DND-41 (cell line): ENCODE data around the gene SDCCAG8.

ENCODE experiments used
- ATAC-seq: fragments of 200-7000 bp; cut with Tn5 transposase; 3 replicates; pipeline ENCODE4 v1.9.1; 2021; ENCODE audit warnings: low read depth; ENCODE audit not compliant: insufficient read depth
- DNase-seq: peaks from one replicate; pipeline ENCODE4 v3.0.0-alpha.2; 2020
- H2AFZ ChIP-seq: 2 replicates; pipeline ENCODE4 v1.6.0; 2012; ENCODE audit warnings: low read depth, low read length
- H3K27ac ChIP-seq: 2 replicates; pipeline ENCODE4 v1.5.1; 2012; ENCODE audit warnings: low read length, inconsistent platforms
- H3K27me3 ChIP-seq: fragments of 200-600 bp; sonication (generic); 2 replicates; pipeline ENCODE4 v1.6.0; 2012; ENCODE audit warnings: low read length, mild to moderate bottlenecking, inconsistent platforms; ENCODE audit not compliant: insufficient read depth, poor library complexity
- H3K36me3 ChIP-seq: 2 replicates; pipeline ENCODE4 v1.5.1; 2012; ENCODE audit warnings: low read length, inconsistent platforms; ENCODE audit not compliant: insufficient read depth
- H3K4me1 ChIP-seq: 2 replicates; pipeline ENCODE4 v1.5.1; 2012; ENCODE audit warnings: mild to moderate bottlenecking, low read length; ENCODE audit not compliant: insufficient read depth
- H3K4me2 ChIP-seq: 2 replicates; pipeline ENCODE4 v1.6.0; 2012; ENCODE audit warnings: mild to moderate bottlenecking, moderate library complexity, low read length, inconsistent platforms; ENCODE audit not compliant: insufficient read depth
- H3K4me3 ChIP-seq, 2 experiments: fragments of 200-600 bp in 1 of 2; shearing (Covaris generic) in 1 of 2; 2 replicates each; pipeline ENCODE4 v1.5.1; 2012 to 2016; ENCODE audit warnings: inconsistent platforms in 2 of 2, low read length in 2 of 2, mild to moderate bottlenecking in 2 of 2, low read depth in 1 of 2, moderate library complexity in 1 of 2
- H3K79me2 ChIP-seq: 2 replicates; pipeline ENCODE4 v1.6.0; 2012; ENCODE audit warnings: low read length, inconsistent platforms; ENCODE audit not compliant: insufficient read depth
- H3K9ac ChIP-seq: 2 replicates; pipeline ENCODE4 v1.6.0; 2012; ENCODE audit warnings: low read depth, mild to moderate bottlenecking, inconsistent platforms, low read length, moderate library complexity
- H3K9me3 ChIP-seq: 2 replicates; pipeline ENCODE4 v1.5.1; 2012; ENCODE audit warnings: low read length, moderate library complexity, mild to moderate bottlenecking, inconsistent platforms; ENCODE audit not compliant: insufficient read depth, severe bottlenecking
- H4K20me1 ChIP-seq: 2 replicates; pipeline ENCODE4 v1.6.0; 2012; ENCODE audit warnings: low read length; ENCODE audit not compliant: insufficient read depth
- EZH2 ChIP-seq: IDR thresholded peaks from 3 replicates; pipeline ENCODE4 v1.6.1; 2012; ENCODE audit warnings: borderline replicate concordance, low read depth, mild to moderate bottlenecking, moderate library complexity, low read length, inconsistent platforms; ENCODE audit not compliant: severe bottlenecking
- TF ChIP-seq, protein P1 (sequence below): IDR thresholded peaks from 2 replicates; pipeline ENCODE4 v1.5.1; 2012; ENCODE audit warnings: borderline replicate concordance, low read length, moderate library complexity, mild to moderate bottlenecking; ENCODE audit not compliant: poor library complexity, severe bottlenecking; ENCODE audit errors: extremely low read depth

SDCCAG8 gene

DNA sequence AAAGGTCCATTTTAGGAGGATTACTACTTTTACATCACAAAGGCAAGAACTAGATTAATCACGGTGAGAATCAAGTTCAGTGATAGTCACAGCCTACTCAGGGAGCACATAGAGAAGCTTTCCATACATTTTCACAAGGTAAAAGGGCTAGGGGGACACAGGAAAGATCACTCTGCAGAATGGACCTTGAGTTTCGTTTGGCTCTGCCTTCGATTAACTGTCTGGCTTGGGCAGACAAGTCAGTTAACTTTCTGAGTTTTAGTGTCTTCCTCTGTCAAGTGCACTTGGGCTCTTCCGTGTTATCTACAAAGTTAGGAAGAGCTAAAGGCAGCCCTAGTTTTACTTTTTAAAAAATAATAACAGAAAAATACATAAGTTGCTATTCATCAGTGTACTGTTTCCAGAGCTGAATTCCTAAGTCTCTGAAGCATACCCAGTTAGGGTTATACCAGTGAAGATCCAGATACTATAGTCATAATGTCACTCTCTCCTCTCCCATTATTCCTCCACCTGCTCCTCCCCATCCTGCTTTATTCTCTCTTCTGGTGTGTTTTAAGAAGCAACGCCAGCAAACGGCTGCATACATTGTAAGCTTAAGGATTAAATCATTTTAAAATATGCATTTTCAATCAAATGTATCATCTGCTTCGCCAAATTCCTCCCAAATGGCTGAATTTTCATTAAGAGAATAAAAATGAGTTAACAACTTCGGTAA, 2.5 kb upstream of the SDCCAG8 start:
- TF ChIP-seq, protein P1, sequence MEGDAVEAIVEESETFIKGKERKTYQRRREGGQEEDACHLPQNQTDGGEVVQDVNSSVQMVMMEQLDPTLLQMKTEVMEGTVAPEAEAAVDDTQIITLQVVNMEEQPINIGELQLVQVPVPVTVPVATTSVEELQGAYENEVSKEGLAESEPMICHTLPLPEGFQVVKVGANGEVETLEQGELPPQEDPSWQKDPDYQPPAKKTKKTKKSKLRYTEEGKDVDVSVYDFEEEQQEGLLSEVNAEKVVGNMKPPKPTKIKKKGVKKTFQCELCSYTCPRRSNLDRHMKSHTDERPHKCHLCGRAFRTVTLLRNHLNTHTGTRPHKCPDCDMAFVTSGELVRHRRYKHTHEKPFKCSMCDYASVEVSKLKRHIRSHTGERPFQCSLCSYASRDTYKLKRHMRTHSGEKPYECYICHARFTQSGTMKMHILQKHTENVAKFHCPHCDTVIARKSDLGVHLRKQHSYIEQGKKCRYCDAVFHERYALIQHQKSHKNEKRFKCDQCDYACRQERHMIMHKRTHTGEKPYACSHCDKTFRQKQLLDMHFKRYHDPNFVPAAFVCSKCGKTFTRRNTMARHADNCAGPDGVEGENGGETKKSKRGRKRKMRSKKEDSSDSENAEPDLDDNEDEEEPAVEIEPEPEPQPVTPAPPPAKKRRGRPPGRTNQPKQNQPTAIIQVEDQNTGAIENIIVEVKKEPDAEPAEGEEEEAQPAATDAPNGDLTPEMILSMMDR, result no peak
- no peak for TF ChIP-seq EZH2
- Histone ChIP-seq H3K27me3 (no peaks in the 10 kb centered on the region), H3K36me3 (no peaks in the 10 kb centered on the region), H3K9me3 (no peaks in the 10 kb centered on the region), H3K4me2 (peak overlapping the region; percentile 73), H3K9ac (peak overlapping the region; percentile 83), H4K20me1 (peaks cover 17% of the 10 kb centered on the region), H3K4me3 (peak overlapping the region; percentile 41 to 70; a peak in 3 of 4 replicates), H3K27ac (peak overlapping the region; percentile 98), H2AFZ (no peak overlapping the region), H3K79me2 (peaks cover 96% of the 10 kb centered on the region), H3K4me1 (peaks cover 33% of the 10 kb centered on the region)
- ATAC-seq (no peak), DNase-seq (no peak)

- TF ChIP-seq, protein P1, result no peak
- TF ChIP-seq EZH2, result no peak
- H2AFZ ChIP-seq, result peak overlapping the region; percentile 87; the same call in 1 of the 2 replicates
- peaks cover 96% of the 10 kb centered on the region for H3K79me2 ChIP-seq
- H4K20me1 ChIP-seq, result peaks cover 12% of the 10 kb centered on the region
- peak overlapping the region; percentile 73 for H3K4me2 ChIP-seq
- DNase-seq, result no peak
- H3K27me3 ChIP-seq, result no peaks in the 10 kb centered on the region
- no peak for ATAC-seq
- peak overlapping the region; percentile 83 for H3K9ac ChIP-seq
- no peaks in the 10 kb centered on the region for H3K9me3 ChIP-seq
- H3K4me3 ChIP-seq, result peak overlapping the region; percentile 41 to 70
- no peaks in the 10 kb centered on the region for H3K36me3 ChIP-seq
- H3K4me1 ChIP-seq, result peaks cover 36% of the 10 kb centered on the region
- H3K27ac ChIP-seq, result peak overlapping the region; percentile 98
Observed at GRCh38 chr1:243253926-243254232, 2.0 kb upstream of the SDCCAG8 start.

DNA sequence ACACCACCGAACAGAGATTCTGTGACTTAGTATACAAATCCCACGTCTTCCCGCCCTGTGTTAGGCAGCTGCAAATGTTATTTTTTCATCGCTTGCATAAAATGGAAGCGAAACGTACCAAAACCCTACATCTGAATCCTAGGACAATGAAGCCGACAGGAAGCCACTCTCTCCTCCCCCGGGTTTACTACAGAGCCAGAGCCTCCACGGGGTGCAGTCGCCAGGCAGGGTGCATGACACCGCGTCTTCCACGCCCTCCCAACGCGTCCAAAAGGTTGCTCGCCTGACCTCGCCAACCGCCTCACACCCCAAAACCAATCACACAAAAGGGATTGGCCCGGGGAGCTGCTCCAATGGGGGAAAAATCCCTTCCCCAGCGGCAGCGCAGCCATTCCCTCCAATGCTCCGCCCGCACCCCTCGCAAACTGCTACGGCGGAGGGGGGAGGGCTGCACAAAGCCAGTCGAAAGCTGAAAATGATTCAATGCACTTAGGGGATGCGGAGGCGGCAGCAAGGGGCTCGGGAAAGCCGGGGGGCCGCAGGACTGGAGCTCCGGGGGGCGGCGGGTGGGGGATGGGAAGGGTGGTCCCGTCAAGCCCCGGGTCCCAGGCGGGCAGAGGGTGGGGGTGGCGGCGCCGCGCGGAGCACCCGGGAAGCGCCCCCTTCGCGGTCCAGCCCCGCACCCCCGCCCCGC, 1.5 kb upstream of the SDCCAG8 start:
- Histone ChIP-seq H3K9me3 (no peaks in the 10 kb centered on the region), H3K27ac (peak overlapping the region; percentile 98), H3K27me3 (no peaks in the 10 kb centered on the region), H3K36me3 (no peaks in the 10 kb centered on the region), H3K4me2 (peak overlapping the region; percentile 73), H2AFZ (peak overlapping the region; percentile 87), H3K79me2 (peaks cover 94% of the 10 kb centered on the region), H3K9ac (peak overlapping the region; percentile 83), H3K4me1 (peaks cover 36% of the 10 kb centered on the region), H3K4me3 (peak overlapping the region; percentile 41 to 70), H4K20me1 (peaks cover 9% of the 10 kb centered on the region; the same call in 1 of the 2 replicates)
- ATAC-seq, result peak; percentile 31
- peak; percentile 68 for DNase-seq
- TF ChIP-seq, protein P1, result peak; percentile 1
- TF ChIP-seq EZH2, result no peak
